ENCODE data around the gene CLEC16A. TPM values are rescaled to one million over a fixed set of nuclear protein-coding genes. Genes with fewer than 3 reads are reported as not detected.

CLEC16A gene
- total and polyA plus RNA-seq, 2 experiments from 2014 or later: 17.5 to 26.8 TPM

GRCh38 chr16:11128211-11129141, 184.1 kb downstream of the CLEC16A start:
- DNase-seq (ENCODE audit: low read depth in 1 of 2, low spot score in 1 of 2): peak in 1 of 2 donors; percentile 77
- Histone ChIP-seq H3K4me1 (ENCODE audit: low read depth) (peaks cover 12% of the 10 kb centered on the region), H3K4me3 (no peak overlapping the region), H3K36me3 (peaks cover 2% of the 10 kb centered on the region), H3K27ac (no peak overlapping the region), H3K9me3 (ENCODE audit: low read depth) (no peaks in the 10 kb centered on the region), H3K27me3 (no peaks in the 10 kb centered on the region)
- TF ChIP-seq CTCF (IDR thresholded peaks at IDR 0.05; ENCODE audit: low read depth, low read length): no peak

- Histone ChIP-seq H3K27me3 (no peaks in the 10 kb centered on the region), H3K4me3 (no peak overlapping the region), H3K4me1 (ENCODE audit: low read depth) (peaks cover 21% of the 10 kb centered on the region), H3K36me3 (peaks cover under 1% of the 10 kb centered on the region), H3K27ac (no peak overlapping the region), H3K9me3 (ENCODE audit: low read depth) (no peaks in the 10 kb centered on the region)
- DNase-seq (ENCODE audit: low read depth in 1 of 2, low spot score in 1 of 2): peak in 1 of 2 donors; percentile 61
- no peak for TF ChIP-seq CTCF (IDR thresholded peaks at IDR 0.05; ENCODE audit: low read depth, low read length)
Observed at GRCh38 chr16:11129378-11129781, 185.0 kb downstream of the CLEC16A start.

GRCh38 chr16:11130978-11131665, 186.8 kb downstream of the CLEC16A start:
- peaks cover 30% of the 10 kb centered on the region for H3K4me1 ChIP-seq (ENCODE audit: low read depth)
- no peaks in the 10 kb centered on the region for H3K27me3 ChIP-seq
- no peaks in the 10 kb centered on the region for H3K9me3 ChIP-seq (ENCODE audit: low read depth)
- no peak for TF ChIP-seq CTCF (IDR thresholded peaks at IDR 0.05; ENCODE audit: low read depth, low read length)
- H3K4me3 ChIP-seq: no peak overlapping the region
- no peaks in the 10 kb centered on the region for H3K36me3 ChIP-seq
- peak overlapping the region; percentile 72 for H3K27ac ChIP-seq
- no peak for DNase-seq (ENCODE audit: low read depth in 1 of 2, low spot score in 1 of 2)

GRCh38 chr16:11131706-11132105, 187.3 kb downstream of the CLEC16A start:
- Histone ChIP-seq H3K27ac (peak overlapping the region; percentile 5), H3K27me3 (no peaks in the 10 kb centered on the region), H3K4me3 (no peak overlapping the region), H3K9me3 (ENCODE audit: low read depth) (no peaks in the 10 kb centered on the region), H3K36me3 (no peaks in the 10 kb centered on the region), H3K4me1 (ENCODE audit: low read depth) (peaks cover 30% of the 10 kb centered on the region)
- no peak for DNase-seq (ENCODE audit: low read depth in 1 of 2, low spot score in 1 of 2)
- no peak for TF ChIP-seq CTCF (IDR thresholded peaks at IDR 0.05; ENCODE audit: low read depth, low read length)

- peak; percentile 86 to 94 for DNase-seq (ENCODE audit: low read depth in 1 of 2, low spot score in 1 of 2)
- H3K9me3 ChIP-seq (ENCODE audit: low read depth): no peaks in the 10 kb centered on the region
- no peaks in the 10 kb centered on the region for H3K36me3 ChIP-seq
- H3K27me3 ChIP-seq: no peaks in the 10 kb centered on the region
- no peak overlapping the region for H3K4me3 ChIP-seq
- H3K27ac ChIP-seq: peak overlapping the region; percentile 82
- TF ChIP-seq CTCF (IDR thresholded peaks at IDR 0.05; ENCODE audit: low read depth, low read length): no peak
- peaks cover 30% of the 10 kb centered on the region for H3K4me1 ChIP-seq (ENCODE audit: low read depth)
Observed at GRCh38 chr16:11133344-11133943, 189.1 kb downstream of the CLEC16A start.

Measured in cardiac muscle cell (in vitro differentiated cells and primary cell).